ENCODE data around the gene HIPK3.

HIPK3 gene

DNA sequence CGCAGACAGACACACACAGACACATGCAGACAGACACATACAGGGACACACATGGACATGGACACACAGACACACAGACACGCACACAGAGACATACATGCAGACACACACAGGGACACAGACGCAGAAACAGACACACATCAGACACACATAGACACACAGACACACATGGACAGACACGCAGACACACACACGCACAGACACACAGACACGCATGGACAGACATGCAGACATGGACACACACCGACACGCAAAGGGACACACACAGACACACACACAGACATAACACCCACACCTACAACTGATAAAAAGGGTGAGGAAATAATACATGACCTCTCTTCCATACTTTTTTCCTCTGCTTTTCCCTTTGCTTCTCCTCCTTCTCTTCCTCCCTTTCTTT lies 146.2 kb downstream of the HIPK3 start:
- no peaks in the 10 kb centered on the region for H3K27me3 ChIP-seq (ENCODE audit: insufficient read depth, low read length, poor library complexity, severe bottlenecking)
- H2AFZ ChIP-seq (ENCODE audit: low read length), result no peak overlapping the region
- H3K4me1 ChIP-seq (ENCODE audit: insufficient read depth, low read length, poor library complexity, severe bottlenecking), result no peaks in the 10 kb centered on the region
- no peaks in the 10 kb centered on the region for H3K79me2 ChIP-seq (ENCODE audit: insufficient read depth, low read length)
- TF ChIP-seq EZH2phosphoT487 (IDR thresholded peaks at IDR 0.05; ENCODE audit: borderline replicate concordance), result no peak
- TF ChIP-seq, protein P1, sequence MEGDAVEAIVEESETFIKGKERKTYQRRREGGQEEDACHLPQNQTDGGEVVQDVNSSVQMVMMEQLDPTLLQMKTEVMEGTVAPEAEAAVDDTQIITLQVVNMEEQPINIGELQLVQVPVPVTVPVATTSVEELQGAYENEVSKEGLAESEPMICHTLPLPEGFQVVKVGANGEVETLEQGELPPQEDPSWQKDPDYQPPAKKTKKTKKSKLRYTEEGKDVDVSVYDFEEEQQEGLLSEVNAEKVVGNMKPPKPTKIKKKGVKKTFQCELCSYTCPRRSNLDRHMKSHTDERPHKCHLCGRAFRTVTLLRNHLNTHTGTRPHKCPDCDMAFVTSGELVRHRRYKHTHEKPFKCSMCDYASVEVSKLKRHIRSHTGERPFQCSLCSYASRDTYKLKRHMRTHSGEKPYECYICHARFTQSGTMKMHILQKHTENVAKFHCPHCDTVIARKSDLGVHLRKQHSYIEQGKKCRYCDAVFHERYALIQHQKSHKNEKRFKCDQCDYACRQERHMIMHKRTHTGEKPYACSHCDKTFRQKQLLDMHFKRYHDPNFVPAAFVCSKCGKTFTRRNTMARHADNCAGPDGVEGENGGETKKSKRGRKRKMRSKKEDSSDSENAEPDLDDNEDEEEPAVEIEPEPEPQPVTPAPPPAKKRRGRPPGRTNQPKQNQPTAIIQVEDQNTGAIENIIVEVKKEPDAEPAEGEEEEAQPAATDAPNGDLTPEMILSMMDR (conservative IDR thresholded peaks at IDR 0.05; ENCODE audit: low read length), result no peak
- H3K4me3 ChIP-seq (ENCODE audit: low read length, poor library complexity, severe bottlenecking), result no peak overlapping the region
- no peak overlapping the region for H3K9ac ChIP-seq (ENCODE audit: low read depth, low read length, poor library complexity, severe bottlenecking)
- no peaks in the 10 kb centered on the region for H3F3A ChIP-seq (ENCODE audit: low read depth)
- H4K20me1 ChIP-seq (ENCODE audit: insufficient read depth, low read length, poor library complexity, severe bottlenecking), result no peaks in the 10 kb centered on the region
- H3K36me3 ChIP-seq (ENCODE audit: insufficient read depth, low read length), result no peaks in the 10 kb centered on the region
- no peak overlapping the region for H3K4me2 ChIP-seq (ENCODE audit: low read depth, low read length, poor library complexity, severe bottlenecking)
- no peaks in the 10 kb centered on the region for H3K9me2 ChIP-seq (replicated peaks; ENCODE audit: low read depth, low read length)
- no peaks in the 10 kb centered on the region for H3K9me3 ChIP-seq (ENCODE audit: insufficient read depth, low read depth, low read length)

DNA sequence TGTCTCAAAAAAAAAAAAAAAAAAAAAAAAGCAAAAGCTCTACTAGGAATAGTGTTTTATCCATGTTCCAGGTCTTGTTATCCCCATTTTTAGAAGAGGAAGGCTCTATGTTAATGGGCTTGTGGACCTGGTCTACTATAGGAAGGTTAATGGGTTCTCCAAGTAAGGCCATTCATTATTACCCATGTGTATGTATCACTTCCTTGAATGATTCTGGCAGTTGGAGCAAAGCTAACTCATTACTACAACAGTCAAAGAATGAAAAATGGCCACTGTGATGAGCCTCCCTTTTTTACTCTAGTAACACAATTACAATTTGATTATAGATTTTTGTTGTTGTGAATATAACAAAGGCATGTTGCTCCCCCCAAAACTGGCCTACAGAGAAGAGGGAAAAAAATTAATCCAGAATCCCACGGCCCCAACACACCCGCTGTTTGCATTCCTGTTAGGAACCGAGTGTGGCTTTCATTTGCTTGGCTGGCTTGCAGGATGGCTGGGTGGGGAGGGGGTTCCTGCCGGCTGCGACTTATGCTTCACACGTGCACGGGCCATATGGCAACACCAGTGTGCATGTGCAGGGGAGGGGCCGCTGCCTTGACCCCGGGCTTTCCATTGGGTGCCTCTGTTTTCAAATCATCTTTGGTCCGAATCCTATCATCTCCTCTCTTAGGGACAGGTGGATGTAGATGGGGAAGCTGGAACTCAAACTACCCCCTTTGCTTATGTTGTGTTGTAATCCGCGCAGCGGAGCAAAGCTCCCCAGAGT lies 148.8 kb downstream of the HIPK3 start:
- no peaks in the 10 kb centered on the region for H3K27me3 ChIP-seq (ENCODE audit: insufficient read depth, low read length, poor library complexity, severe bottlenecking)
- H3K79me2 ChIP-seq (ENCODE audit: insufficient read depth, low read length), result no peaks in the 10 kb centered on the region
- H3F3A ChIP-seq (ENCODE audit: low read depth), result no peaks in the 10 kb centered on the region
- H3K4me2 ChIP-seq (ENCODE audit: low read depth, low read length, poor library complexity, severe bottlenecking), result no peak overlapping the region
- H3K9me2 ChIP-seq (replicated peaks; ENCODE audit: low read depth, low read length), result no peaks in the 10 kb centered on the region
- no peak overlapping the region for H2AFZ ChIP-seq (ENCODE audit: low read length)
- no peak overlapping the region for H3K4me3 ChIP-seq (ENCODE audit: low read length, poor library complexity, severe bottlenecking)
- no peaks in the 10 kb centered on the region for H4K20me1 ChIP-seq (ENCODE audit: insufficient read depth, low read length, poor library complexity, severe bottlenecking)
- no peaks in the 10 kb centered on the region for H3K36me3 ChIP-seq (ENCODE audit: insufficient read depth, low read length)
- no peaks in the 10 kb centered on the region for H3K4me1 ChIP-seq (ENCODE audit: insufficient read depth, low read length, poor library complexity, severe bottlenecking)
- no peak for TF ChIP-seq EZH2phosphoT487 (IDR thresholded peaks at IDR 0.05; ENCODE audit: borderline replicate concordance)
- TF ChIP-seq, protein P1 (conservative IDR thresholded peaks at IDR 0.05; ENCODE audit: low read length), result no peak
- no peak overlapping the region for H3K9ac ChIP-seq (ENCODE audit: low read depth, low read length, poor library complexity, severe bottlenecking)
- H3K9me3 ChIP-seq (ENCODE audit: insufficient read depth, low read depth, low read length), result no peaks in the 10 kb centered on the region

Measured in Loucy (cell line).